GM19023 (cell line): Measurements from ENCODE around the gene BABAM1.

Experiments used
- ATAC-seq: cut with Tn5 transposase; IDR thresholded peaks from one replicate; pipeline ENCODE4 v1.9.1; 2021; ENCODE audit warnings: mild to moderate bottlenecking, moderate library complexity; ENCODE audit not compliant: unreplicated experiment

Gene BABAM1

DNA sequence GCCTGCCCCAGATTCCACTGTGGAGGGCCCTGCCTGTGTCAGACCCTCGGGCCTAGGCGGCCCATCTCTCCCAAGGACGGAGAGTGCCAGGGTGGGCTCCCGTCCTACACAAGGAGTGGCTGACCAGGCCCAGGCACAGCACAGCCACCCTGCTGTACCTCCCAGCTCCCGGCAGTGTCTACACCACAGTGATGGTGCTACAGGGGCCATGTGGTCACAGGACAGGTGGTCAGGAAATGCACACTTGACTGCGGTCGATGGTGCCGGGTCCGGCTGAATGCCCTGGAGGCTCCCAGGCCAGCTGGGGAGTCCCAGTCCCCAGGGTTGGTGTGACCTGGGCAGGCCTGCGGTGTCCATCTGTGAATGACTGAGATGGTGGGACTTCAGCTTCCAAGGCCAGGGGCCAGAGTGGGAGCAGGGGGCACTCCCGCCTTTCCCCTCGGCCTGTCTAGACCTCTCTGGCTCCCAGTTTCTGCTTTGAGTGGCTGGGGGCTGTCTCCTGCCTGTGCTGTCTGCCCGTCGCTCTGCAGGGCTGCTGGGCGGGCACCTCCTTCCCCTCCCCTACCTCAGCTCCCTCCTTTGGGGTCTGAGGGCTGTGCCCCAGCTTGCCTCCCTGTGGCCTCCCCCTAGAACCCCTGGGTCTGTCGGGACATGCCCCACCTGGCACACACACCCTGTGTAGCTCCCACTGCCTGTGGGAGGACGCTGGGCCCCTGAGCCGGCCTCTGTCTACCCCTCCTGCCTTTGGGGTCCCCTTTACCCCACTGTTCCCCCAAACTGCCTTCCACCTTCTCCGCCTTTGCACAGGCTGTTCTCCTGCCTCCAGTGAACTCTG is 54.6 kb downstream of the BABAM1 start:
- no peak for ATAC-seq

DNA sequence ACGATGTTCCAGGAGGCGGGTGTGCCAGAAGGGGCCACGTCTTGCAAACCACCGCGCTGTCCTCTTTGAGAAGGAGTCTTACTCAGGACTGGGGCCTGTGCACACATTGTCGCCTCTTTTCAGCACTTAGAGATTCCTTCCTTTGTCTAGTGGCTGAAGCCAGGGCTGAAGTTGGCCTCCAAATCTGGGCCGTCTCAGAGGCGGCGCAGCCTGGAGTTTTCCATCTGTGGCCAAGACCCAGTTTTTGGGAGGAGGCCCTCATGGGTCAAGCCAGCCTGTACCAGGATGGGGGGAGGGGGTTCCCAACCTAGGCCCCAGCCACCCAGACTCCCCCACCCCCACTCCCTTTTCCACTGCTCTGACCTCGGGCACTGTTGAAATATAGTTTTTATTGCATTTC is 55.6 kb downstream of the BABAM1 start:
- no peak for ATAC-seq

DNA sequence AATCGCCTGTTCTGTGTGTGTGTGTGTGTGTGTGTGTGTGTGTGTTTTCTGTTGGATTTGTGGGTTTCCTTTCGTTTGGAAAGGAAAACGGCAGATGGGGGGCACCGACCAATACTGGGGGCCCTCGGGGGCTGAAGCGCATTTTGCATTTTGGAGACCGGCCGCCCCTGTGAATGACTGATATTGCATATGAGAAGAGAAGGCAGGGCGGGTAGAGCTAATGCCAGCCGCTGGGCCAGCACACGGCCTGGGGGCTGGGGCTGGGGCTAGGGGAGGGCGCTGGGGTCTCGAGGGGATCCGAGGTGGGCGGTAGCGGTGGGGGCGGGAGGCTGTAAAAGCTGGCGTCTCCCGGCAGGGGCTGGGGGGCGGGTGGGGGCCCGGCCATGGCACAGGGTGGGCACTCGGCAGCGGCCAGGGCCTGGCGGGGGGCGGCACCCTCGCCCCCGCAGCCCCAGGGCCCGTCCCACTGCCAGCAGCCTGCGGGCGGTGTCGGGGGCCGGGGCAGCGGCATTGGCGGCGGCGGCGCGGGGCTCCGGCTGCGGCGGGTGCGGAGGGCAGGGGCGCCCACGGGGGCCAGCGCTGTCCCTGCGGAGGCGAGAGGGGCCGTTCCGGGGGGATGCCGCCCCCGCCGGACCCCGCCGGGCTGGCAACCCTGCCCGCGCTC is 56.2 kb downstream of the BABAM1 start:
- no peak for ATAC-seq

DNA sequence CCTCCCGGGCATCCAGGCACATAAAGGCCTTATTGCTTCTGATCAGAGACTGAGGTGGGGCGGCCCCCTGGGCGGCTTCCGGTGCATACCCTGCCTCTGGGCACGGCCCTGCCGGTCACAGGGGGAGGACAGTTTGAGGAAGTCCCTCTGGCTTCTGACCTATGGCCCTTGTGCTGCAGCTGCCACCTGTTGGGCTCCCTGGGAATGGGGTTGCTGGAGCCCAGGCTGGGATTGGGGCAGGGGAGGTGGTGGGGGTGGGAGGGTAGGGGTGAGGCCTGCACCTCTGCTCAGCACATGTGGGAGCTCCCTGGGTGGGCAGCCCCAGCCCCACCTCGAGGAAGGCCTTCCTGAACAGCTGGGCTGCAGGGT is 56.7 kb downstream of the BABAM1 start:
- ATAC-seq, result no peak

DNA sequence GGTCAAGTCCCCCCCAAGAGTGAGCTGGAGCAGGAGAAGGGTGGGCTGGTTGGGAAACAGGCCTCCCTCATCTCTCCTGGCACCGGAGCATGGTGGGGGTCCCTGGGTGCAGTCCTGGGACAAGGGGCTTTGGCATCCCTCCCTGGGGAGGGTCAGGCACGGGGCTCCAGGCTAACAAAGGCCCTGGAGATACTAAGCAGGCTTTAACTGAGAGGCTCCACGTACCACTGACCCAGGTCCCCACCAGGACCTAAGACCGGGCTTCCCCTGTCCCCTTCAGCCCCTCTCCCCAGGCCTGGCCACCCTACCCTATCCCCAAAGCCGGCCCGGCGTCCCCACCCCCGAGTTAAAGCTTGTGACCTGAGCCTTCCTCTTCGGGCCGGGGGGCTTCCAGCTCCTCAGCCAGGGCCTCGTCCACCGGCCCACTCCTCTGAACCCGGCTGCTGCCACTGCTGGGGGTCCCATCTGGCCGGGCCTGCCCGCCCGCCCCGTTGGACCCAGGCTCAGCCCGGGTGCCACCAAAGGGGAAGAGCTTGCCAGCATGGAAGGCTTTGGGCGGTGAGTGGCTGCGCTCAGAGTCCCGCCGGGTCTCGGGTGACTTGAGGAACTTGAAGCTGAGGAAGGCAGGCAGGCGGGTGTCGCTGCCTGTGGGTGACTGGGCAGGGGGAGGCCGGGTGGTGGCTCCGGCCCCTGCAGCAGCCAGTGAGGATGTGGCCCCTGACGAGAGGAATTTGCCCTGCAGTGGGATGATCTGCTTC is 57.3 kb downstream of the BABAM1 start:
- no peak for ATAC-seq

DNA sequence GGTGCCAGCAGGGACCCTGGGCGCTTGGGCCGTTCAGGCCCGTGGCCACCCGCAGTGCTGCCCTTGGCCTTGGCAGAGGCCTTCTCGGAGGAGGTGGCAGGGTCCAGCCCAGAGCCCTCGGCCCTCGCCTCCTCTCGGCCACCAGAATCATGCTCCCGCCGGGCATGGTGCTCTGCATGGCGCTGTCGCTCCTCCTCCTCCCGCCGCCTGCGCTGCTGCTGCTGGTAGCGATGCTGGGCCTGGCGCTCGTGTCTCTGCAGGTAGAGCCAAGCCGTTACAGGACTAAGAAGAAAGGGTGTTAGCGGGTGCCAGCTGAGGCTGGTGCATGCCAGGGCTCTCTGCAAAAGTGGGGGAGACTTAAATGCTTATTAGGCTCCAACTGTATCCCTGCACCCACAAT is 57.9 kb downstream of the BABAM1 start:
- no peak for ATAC-seq

DNA sequence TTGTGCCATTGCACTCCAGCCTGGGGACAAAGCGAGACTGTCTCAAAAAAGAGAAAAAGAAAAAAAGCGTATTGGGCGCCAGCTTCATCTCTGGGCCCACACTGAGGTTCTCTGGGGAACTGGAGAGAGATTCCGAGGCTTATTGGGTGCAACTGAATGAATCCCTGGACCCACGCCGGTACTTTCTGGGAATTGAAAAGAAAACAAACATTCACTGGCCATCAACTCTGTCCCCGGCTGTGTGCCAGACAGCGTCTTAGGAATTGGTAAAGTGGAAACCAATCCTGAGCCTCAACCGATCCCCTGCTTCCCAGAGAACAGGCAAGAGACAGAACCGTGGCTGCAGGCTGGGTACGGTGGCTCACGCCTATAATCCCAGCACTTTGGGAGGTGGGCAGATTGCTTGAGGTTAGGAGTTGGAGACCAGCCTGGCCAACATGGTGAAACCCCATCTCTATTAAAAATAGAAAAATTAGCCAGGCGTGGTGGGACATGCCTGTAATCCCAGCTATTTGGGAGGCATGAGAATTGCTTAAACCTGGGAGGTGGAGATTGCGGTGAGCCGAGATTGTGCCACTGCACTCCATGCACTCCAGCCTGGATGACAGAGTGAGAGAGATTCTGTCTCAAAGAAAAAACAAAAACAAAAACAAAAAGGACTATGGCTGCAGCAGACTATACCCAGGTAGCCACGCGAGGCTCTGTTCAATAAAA is 58.8 kb downstream of the BABAM1 start:
- no peak for ATAC-seq

DNA sequence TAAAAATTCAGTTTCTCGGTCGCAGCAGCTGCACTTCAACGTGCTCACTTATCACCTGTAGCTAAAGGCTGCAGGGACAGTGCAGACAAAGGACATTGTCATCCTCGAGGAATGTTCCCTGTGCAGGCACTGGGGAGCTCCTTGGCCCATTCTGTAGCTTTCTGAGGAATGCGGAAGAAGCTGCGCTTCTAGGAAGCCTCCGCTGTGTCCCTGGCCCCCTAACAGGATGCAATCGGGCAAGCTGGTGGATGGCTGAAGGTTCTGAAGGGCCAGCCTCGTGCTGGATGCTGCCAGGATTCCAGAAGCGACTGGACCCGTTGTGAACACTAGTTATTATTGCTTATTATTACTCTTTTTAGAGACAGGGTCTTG is 59.3 kb downstream of the BABAM1 start:
- no peak for ATAC-seq

DNA sequence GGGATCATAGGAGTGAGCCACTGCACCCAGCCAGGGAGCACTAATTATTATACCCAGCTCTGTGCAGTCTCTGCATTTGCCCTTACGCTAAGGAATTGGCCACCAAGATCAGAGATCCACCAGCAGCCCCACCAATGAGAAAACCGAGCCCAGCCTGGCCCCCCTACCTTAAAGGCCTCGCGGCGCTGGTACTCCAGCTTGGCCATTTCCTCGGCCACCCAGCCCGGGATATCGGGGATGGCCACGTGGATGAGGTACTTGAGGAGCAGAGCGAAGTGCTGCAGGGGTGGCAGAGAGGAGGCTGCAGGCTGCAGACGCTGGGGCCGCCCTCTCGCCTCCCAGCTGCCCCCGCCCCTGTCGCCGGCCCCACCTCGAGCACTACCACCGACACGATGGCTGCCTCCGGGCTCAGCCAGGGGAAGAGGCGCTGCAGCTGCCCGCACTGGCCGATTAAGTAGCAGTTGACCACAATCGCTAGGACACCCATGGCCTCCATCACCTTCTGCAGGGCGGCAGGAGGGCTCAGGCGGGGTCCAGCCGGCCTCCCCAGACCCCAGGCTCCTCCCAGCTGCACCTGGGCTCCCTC is 59.9 kb downstream of the BABAM1 start:
- ATAC-seq, result no peak

DNA sequence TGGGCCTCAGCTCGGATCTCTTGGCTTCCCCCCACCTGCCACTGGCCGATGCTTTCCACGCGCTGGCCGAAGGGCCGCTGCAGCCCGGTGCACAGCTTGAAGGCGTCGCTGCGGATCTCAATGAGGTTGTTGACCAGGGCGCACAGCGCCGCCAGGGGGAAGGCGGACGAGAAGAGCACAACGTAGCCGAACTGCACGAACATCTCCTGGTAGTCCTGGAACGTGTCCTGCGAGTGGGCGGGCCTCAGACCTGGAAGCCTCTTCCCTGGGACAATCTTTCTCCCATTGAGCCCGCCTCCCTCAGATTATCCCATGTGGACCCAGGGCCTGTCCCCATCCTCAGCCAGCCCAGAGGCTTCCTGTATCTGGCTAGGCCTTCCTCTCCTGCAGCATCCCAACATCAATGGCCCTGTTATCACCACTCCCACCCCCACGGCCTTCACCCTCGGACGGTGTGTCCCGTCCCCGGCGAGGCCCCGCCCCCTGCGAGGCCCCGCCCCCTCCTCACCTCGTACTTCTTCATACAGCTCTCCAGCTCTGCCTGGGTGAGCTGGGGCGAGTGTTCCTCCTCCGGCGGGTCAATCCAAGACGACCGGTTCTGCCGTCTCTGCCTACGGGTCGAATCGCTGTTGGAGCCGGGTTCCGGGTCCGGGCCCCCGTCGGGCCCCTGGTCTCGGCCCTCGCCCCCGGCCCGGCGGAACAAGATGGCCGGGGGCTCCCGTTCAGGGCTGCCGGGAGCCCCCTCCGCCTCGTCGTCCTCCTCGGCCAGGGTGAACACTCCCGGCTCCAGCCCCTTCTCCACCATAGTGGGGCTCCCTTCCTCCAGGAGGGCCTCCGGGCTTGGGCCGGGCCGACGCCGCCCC is 60.6 kb downstream of the BABAM1 start:
- no peak for ATAC-seq
